Neutrophil (primary cell): ENCODE data around the gene ZER1.
"Not testable (repeated sequence)": the region's sequence is repeated elsewhere in the genome, so short reads cannot be mapped to it uniquely, and the experiment has no call there.

Source experiments
- H3K27ac ChIP-seq: fragments of 200-600 bp; sonication (generic); 2 replicates; pipeline ENCODE4 v1.5.1; 2016; ENCODE audit warnings: mild to moderate bottlenecking, moderate library complexity
- H3K27me3 ChIP-seq: fragments of 200-600 bp; sonication (generic); 2 replicates; pipeline ENCODE4 v1.6.0; 2016; ENCODE audit warnings: mild to moderate bottlenecking
- H3K36me3 ChIP-seq: fragments of 200-600 bp; sonication (generic); 2 replicates; pipeline ENCODE4 v1.5.1; 2017
- H3K4me1 ChIP-seq, 2 experiments: fragments of 200-600 bp in 1 of 2; sonication (generic) in 1 of 2; 1 replicate in 1 of 2; 2 replicates in 1 of 2; pipeline versions ENCODE4 v1.5.1 to v1.6.1; 2013 to 2016; ENCODE audit warnings: low read depth in 1 of 2, low read length in 1 of 2, mild to moderate bottlenecking in 1 of 2, moderate library complexity in 1 of 2; ENCODE audit not compliant: control insufficient read depth in 1 of 2, insufficient read depth in 1 of 2
- H3K4me3 ChIP-seq, 2 experiments: fragments of 200-600 bp in 1 of 2; sonication (generic) in 1 of 2; 1 replicate in 1 of 2; 2 replicates in 1 of 2; pipeline ENCODE4 v1.5.1; 2013 to 2016; ENCODE audit warnings: low read depth in 1 of 2, low read length in 1 of 2, mild to moderate bottlenecking in 1 of 2, moderate library complexity in 1 of 2
- H3K9me3 ChIP-seq: fragments of 200-600 bp; sonication (generic); 2 replicates; pipeline ENCODE4 v1.5.1; 2016
- CTCF ChIP-seq: fragments of 200-600 bp; sonication (generic); IDR thresholded peaks from 2 replicates; pipeline ENCODE4 v1.5.1; 2016; ENCODE audit warnings: antibody characterized with exemption

Gene ZER1

GRCh38 chr9:128702445-128702948 is 69.2 kb downstream of the ZER1 start, which contains the start of gene PKN3:
PKN3 (plus strand) TSS chr9:128702503; CDS start chr9:128702916, 413 bp downstream.
- peak; percentile 78 for TF ChIP-seq CTCF
- H3K27ac ChIP-seq: peak within 1 kb of the TSS; percentile 56

DNA sequence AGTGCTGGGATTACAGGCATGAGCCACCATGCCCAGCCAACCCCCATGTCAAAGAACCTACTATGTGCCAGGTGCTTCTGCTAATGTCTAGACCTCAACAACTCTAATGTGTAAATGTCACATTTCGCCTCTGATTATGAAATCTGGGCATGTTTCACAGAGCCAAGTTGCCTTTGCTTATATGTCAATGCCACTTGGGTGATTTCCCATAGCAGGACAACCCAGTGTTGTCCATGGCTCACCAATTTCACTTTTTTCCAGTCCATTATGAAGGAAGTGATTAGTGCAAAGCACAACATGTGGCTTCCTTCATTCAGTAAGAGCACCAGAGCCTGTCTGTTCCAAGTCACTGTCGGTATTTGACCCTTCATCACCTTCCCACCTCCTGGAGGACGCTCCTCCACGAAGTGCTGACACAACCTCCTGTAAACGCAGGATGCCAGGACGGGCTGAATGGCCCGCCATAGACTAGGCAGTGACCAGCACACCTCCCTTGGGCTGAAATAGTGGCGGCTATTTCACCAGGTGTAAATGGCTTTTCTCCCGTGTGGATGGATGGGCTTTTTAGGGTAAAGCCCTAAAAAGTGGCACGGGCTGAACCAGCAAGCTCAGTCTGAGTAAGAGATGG is 70.4 kb downstream of the ZER1 start:
- Histone ChIP-seq H3K4me1 (peaks cover 11 to 20% of the 10 kb centered on the region in 2 experiments), H3K27me3 (peaks cover 20% of the 10 kb centered on the region), H3K36me3 (peaks cover 6% of the 10 kb centered on the region), H3K27ac (no peak overlapping the region), H3K9me3 (no peaks in the 10 kb centered on the region), H3K4me3 (no peak overlapping the region)
- no peak for TF ChIP-seq CTCF

More at GRCh38 chr9:128702445-128702948, 69.2 kb downstream of the ZER1 start, which contains the start of gene PKN3:
- Histone ChIP-seq H3K27me3 (peaks cover 20% of the 10 kb centered on the region), H3K36me3 (no peaks in the 10 kb centered on the region), H3K9me3 (no peaks in the 10 kb centered on the region), H3K4me3 (peak within 1 kb of the TSS; percentile 64 to 92), H3K4me1 (peaks cover 11 to 20% of the 10 kb centered on the region in 2 experiments)

- H3K27ac ChIP-seq, H3K4me3 ChIP-seq, H3K9me3 ChIP-seq: not testable (repeated sequence)
- H3K4me1 ChIP-seq: peaks cover 11 to 20% of the 10 kb centered on the region in 2 experiments
- peaks cover 20% of the 10 kb centered on the region for H3K27me3 ChIP-seq
- peaks cover 21% of the 10 kb centered on the region for H3K36me3 ChIP-seq
These were observed 72.5 kb downstream of the ZER1 start for GRCh38 chr9:128699096-128699795.

- no peak for TF ChIP-seq CTCF
- Histone ChIP-seq H3K27ac (no peak overlapping the region), H3K4me1 (peaks cover 2% of the 10 kb centered on the region in 2 experiments)
These were observed 74.6 kb downstream of the ZER1 start for GRCh38 chr9:128696923-128697707.

GRCh38 chr9:128694344-128694743 is 77.4 kb downstream of the ZER1 start:
- H3K9me3 ChIP-seq: no peaks in the 10 kb centered on the region
- H3K36me3 ChIP-seq: peaks cover 45% of the 10 kb centered on the region
- no peak overlapping the region for H3K27ac ChIP-seq
- TF ChIP-seq CTCF: no peak
- H3K27me3 ChIP-seq: no peaks in the 10 kb centered on the region
- H3K4me3 ChIP-seq: no peak overlapping the region
- H3K4me1 ChIP-seq: peaks cover 12 to 14% of the 10 kb centered on the region in 2 experiments

More at GRCh38 chr9:128696923-128697707, 74.6 kb downstream of the ZER1 start:
- peaks cover 2% of the 10 kb centered on the region for H3K27me3 ChIP-seq
- peaks cover 41% of the 10 kb centered on the region for H3K36me3 ChIP-seq
- H3K9me3 ChIP-seq: no peaks in the 10 kb centered on the region
- no peak overlapping the region for H3K4me3 ChIP-seq

DNA sequence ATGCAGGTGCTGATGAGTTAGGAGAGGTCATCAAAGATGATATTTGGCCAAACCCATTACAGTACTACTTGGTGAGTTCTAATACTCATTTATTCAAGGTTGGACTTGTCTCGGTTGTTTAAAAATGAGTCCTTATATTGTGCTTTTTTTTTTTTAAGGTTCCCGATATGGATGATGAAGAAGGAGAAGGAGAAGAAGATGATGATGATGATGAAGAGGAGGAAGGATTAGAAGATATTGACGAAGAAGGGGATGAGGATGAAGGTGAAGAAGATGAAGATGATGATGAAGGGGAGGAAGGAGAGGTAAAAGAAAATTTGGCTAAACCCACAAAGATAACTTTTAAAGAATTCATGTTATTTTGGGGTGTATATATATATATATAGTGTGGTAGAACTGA is 78.0 kb downstream of the ZER1 start:
- not testable (repeated sequence) for H3K27ac ChIP-seq, H3K9me3 ChIP-seq, H3K27me3 ChIP-seq, H3K4me3 ChIP-seq
- H3K36me3 ChIP-seq: peaks cover 45% of the 10 kb centered on the region
- H3K4me1 ChIP-seq: peaks cover 12 to 14% of the 10 kb centered on the region in 2 experiments
